WTC11 (cell line): Measurements from ENCODE around the gene EFCAB12. TPM values are rescaled to one million over a fixed set of nuclear protein-coding genes. Genes with fewer than 3 reads are reported as not detected.

Source experiments
- ATAC-seq: fragments of 200-7000 bp; cut with Tn5 transposase; 2 replicates; pipeline ENCODE4 v1.10.0; 2021; ENCODE audit warnings: mild to moderate bottlenecking, moderate library complexity
- CTCF ChIA-PET: fragments of 300-600 bp; sonication (Branson Sonifier 250); formaldehyde crosslinking; loops from one replicate; lab custom pipeline; 2021; ENCODE audit warnings: antibody characterized with exemption; lab: Charles Lee
- POLR2A ChIA-PET: fragments of 350-600 bp; sonication (Branson Sonifier 250); formaldehyde crosslinking; loops from one replicate; lab custom pipeline; 2021; ENCODE audit warnings: antibody characterized with exemption; lab: Charles Lee
- DNase-seq: peaks from one replicate; pipeline ENCODE4 v3.0.0; 2021; ENCODE audit warnings: low spot score
- H3K27ac Mint-ChIP-seq: 2 replicates; pipeline ENCODE4 v1.8.0; 2021; ENCODE audit warnings: mixed read lengths
- H3K27me3 Mint-ChIP-seq: 2 replicates; pipeline ENCODE4 v1.8.0; 2021; ENCODE audit warnings: low read depth, mild to moderate bottlenecking, moderate library complexity, mixed read lengths
- H3K36me3 Mint-ChIP-seq: 2 replicates; pipeline ENCODE4 v1.8.0; 2021; ENCODE audit warnings: mixed read lengths
- H3K4me1 Mint-ChIP-seq: 2 replicates; pipeline ENCODE4 v1.8.0; 2022; ENCODE audit warnings: mixed read lengths
- H3K4me3 Mint-ChIP-seq: 2 replicates; pipeline ENCODE4 v1.8.0; 2021; ENCODE audit warnings: mild to moderate bottlenecking, moderate library complexity, mixed read lengths
- H3K9me3 Mint-ChIP-seq: 2 replicates; pipeline ENCODE4 v1.8.0; 2021; ENCODE audit warnings: mixed read lengths
- AFF4 ChIP-seq: sonication (generic); formaldehyde crosslinking; IDR thresholded peaks from 2 replicates; pipeline ENCODE4 v1.8.1; 2023; ENCODE audit warnings: mild to moderate bottlenecking, missing genetic modification reagents, borderline replicate concordance
- AR ChIP-seq: fragments of 250-450 bp; sonication (Bioruptor Pico); IDR thresholded peaks from 2 replicates; pipeline ENCODE4 v1.9.0; 2021; ENCODE audit warnings: mild to moderate bottlenecking
- CBFB ChIP-seq: sonication (generic); formaldehyde crosslinking; IDR thresholded peaks from 2 replicates; pipeline ENCODE4 v1.8.1; 2022; ENCODE audit warnings: mild to moderate bottlenecking, low read depth, missing genetic modification reagents
- CTCF ChIP-seq: fragments of 200-600 bp; IDR thresholded peaks from 2 replicates; pipeline ENCODE4 v1.8.0; 2022; ENCODE audit warnings: antibody characterized with exemption
- ELF4 ChIP-seq: sonication (generic); formaldehyde crosslinking; IDR thresholded peaks from 2 replicates; pipeline ENCODE4 v1.8.1; 2022; ENCODE audit warnings: low read depth, mild to moderate bottlenecking, moderate library complexity, missing genetic modification reagents
- ERG ChIP-seq: fragments of 250-450 bp; sonication (Bioruptor Pico); IDR thresholded peaks from 2 replicates; pipeline ENCODE4 v1.8.0; 2021; ENCODE audit warnings: mild to moderate bottlenecking
- FOXJ3 ChIP-seq: sonication (generic); formaldehyde crosslinking; IDR thresholded peaks from 2 replicates; pipeline ENCODE4 v1.9.0; 2021; ENCODE audit warnings: missing genetic modification reagents, mild to moderate bottlenecking, borderline replicate concordance
- FOXK1 ChIP-seq: sonication (generic); formaldehyde crosslinking; IDR thresholded peaks from 2 replicates; pipeline ENCODE4 v1.8.0; 2022; ENCODE audit warnings: mild to moderate bottlenecking, moderate library complexity, missing genetic modification reagents
- GABPB1 ChIP-seq: sonication (generic); formaldehyde crosslinking; IDR thresholded peaks from 2 replicates; pipeline ENCODE4 v1.8.1; 2023; ENCODE audit warnings: mild to moderate bottlenecking, missing genetic modification reagents
- HMGA2 ChIP-seq: fragments of 250-450 bp; sonication (Bioruptor Pico); IDR thresholded peaks from 2 replicates; pipeline ENCODE4 v1.4.0; 2021; ENCODE audit warnings: mild to moderate bottlenecking, moderate library complexity
- NFE2L1 ChIP-seq: sonication (generic); formaldehyde crosslinking; IDR thresholded peaks from 2 replicates; pipeline ENCODE4 v1.8.1; 2023; ENCODE audit warnings: missing genetic modification reagents
- TEAD4 ChIP-seq: sonication (generic); formaldehyde crosslinking; IDR thresholded peaks from 2 replicates; pipeline ENCODE4 v1.8.0; 2022; ENCODE audit warnings: mild to moderate bottlenecking, missing genetic modification reagents
- USF1 ChIP-seq: sonication (generic); formaldehyde crosslinking; IDR thresholded peaks from 2 replicates; pipeline ENCODE4 v1.8.0; 2022; ENCODE audit warnings: mild to moderate bottlenecking, missing genetic modification reagents
- ZBTB21 ChIP-seq: sonication (generic); formaldehyde crosslinking; IDR thresholded peaks from 2 replicates; pipeline ENCODE4 v1.8.1; 2023; ENCODE audit warnings: mild to moderate bottlenecking, missing genetic modification reagents, borderline replicate concordance
- ZNF232 ChIP-seq: sonication (generic); formaldehyde crosslinking; IDR thresholded peaks from 2 replicates; pipeline ENCODE4 v1.8.0; 2022; ENCODE audit warnings: mild to moderate bottlenecking, missing genetic modification reagents
- ZNF396 ChIP-seq: fragments of 250-450 bp; sonication (Bioruptor Pico); IDR thresholded peaks from 2 replicates; pipeline ENCODE4 v1.8.0; 2021; ENCODE audit warnings: mild to moderate bottlenecking, moderate library complexity, borderline replicate concordance
- ZSCAN18 ChIP-seq: fragments of 250-450 bp; sonication (Bioruptor Pico); IDR thresholded peaks from 2 replicates; pipeline ENCODE4 v2.1.2; 2022; ENCODE audit warnings: mild to moderate bottlenecking, moderate library complexity
- total RNA-seq: library from RNA; stranded (reverse); gene quantifications from 3 replicates; pipeline ENCODE4 v1.2.3, GENCODE V29; 2021

EFCAB12 gene
- total RNA-seq, 1 experiment from 2014 or later, result 0.20 TPM

- ATAC-seq (no peak), DNase-seq (no peak)
- peaks cover 18% of the 10 kb centered on the region for H3K27me3 Mint-ChIP-seq
- H3K27ac Mint-ChIP-seq, result peak overlapping the region; percentile 91
- ChIA-PET POLR2A (interaction anchor here (0.9 kb wide), 1 partner anchor 10 kb away, joined by 3 read pairs; no protein-coding TSS in a partner anchor), CTCF (interaction anchor here (1.1 to 2.4 kb wide), 6 partner anchors 10 to 101 kb away, joined by 3 to 18 read pairs (median 5); partner anchors contain the start of genes IFT122 and MBD4)
- H3K4me3 Mint-ChIP-seq, result peak overlapping the region; percentile 78
- peaks cover 41% of the 10 kb centered on the region for H3K4me1 Mint-ChIP-seq
- peaks cover 29% of the 10 kb centered on the region for H3K36me3 Mint-ChIP-seq
- TF ChIP-seq ZSCAN18, result no peak
- no peak for TF ChIP-seq ZNF232
- no peak for TF ChIP-seq USF1 (CRISPR knock-in tag)
- TF ChIP-seq AFF4, result no peak
- no peak for TF ChIP-seq GABPB1 (CRISPR knock-in tag)
- TF ChIP-seq AR (CRISPR knock-in tag), result no peak
- no peak for TF ChIP-seq ERG (CRISPR knock-in tag)
- no peaks in the 10 kb centered on the region for H3K9me3 Mint-ChIP-seq
Observed at GRCh38 chr3:129429080-129429451, 630 bp upstream of the EFCAB12 start.

- H3K4me1 Mint-ChIP-seq, result peaks cover 47% of the 10 kb centered on the region
- peak overlapping the region; percentile 78 for H3K4me3 Mint-ChIP-seq
- TF ChIP-seq NFE2L1 (CRISPR knock-in tag), result no peak
- TF ChIP-seq ELF4 (CRISPR knock-in tag), result no peak
- TF ChIP-seq CBFB (CRISPR knock-in tag), result no peak
- no peak for TF ChIP-seq ZNF396 (CRISPR knock-in tag)
- TF ChIP-seq ERG (CRISPR knock-in tag), result no peak
- no peak for TF ChIP-seq TEAD4 (CRISPR knock-in tag)
- TF ChIP-seq ZBTB21 (CRISPR knock-in tag), result no peak
- TF ChIP-seq FOXJ3 (CRISPR knock-in tag), result no peak
- TF ChIP-seq ZSCAN18, result no peak
- TF ChIP-seq HMGA2, result no peak
- no peak for TF ChIP-seq USF1 (CRISPR knock-in tag)
- no peak for TF ChIP-seq FOXK1
- no peak for TF ChIP-seq GABPB1 (CRISPR knock-in tag)
- TF ChIP-seq CTCF, result no peak
- no peaks in the 10 kb centered on the region for H3K9me3 Mint-ChIP-seq
- peak; percentile 7 for ATAC-seq
- H3K27ac Mint-ChIP-seq, result no peak overlapping the region
- DNase-seq, result no peak
- POLR2A ChIA-PET, result interaction anchor here (0.5 kb wide), 1 partner anchor 11 kb away, joined by 3 read pairs; no protein-coding TSS in a partner anchor
- CTCF ChIA-PET, result interaction anchor here (1.1 to 2.4 kb wide), 5 partner anchors 11 to 99 kb away, joined by 3 to 18 read pairs (median 5); no protein-coding TSS in a partner anchor
- H3K36me3 Mint-ChIP-seq, result peaks cover 18% of the 10 kb centered on the region
- peaks cover 18% of the 10 kb centered on the region for H3K27me3 Mint-ChIP-seq
Observed at GRCh38 chr3:129428007-129428375, 445 bp downstream of the EFCAB12 start.
